SU-DHL-6 (cell line): ENCODE measurements around the gene ADCY10.

ENCODE experiments used
- H2AFZ ChIP-seq: fragments of 200-600 bp; sonication (generic); 2 replicates; pipeline ENCODE4 v1.6.1; 2014; ENCODE audit warnings: low read depth, mild to moderate bottlenecking, moderate library complexity, mixed read lengths, antibody characterized with exemption, low read length; ENCODE audit not compliant: severe bottlenecking
- H3F3A ChIP-seq: fragments of 200-600 bp; shearing (Covaris generic); 2 replicates; pipeline ENCODE4 v1.6.0; 2016; ENCODE audit warnings: antibody characterized with exemption, mild to moderate bottlenecking; ENCODE audit not compliant: insufficient read depth
- H3K27ac ChIP-seq: fragments of 200-600 bp; sonication (generic); 2 replicates; pipeline ENCODE4 v1.5.1; 2016; ENCODE audit warnings: low read depth, mild to moderate bottlenecking, low read length, moderate library complexity, mixed read lengths
- H3K27me3 ChIP-seq: fragments of 200-600 bp; sonication (generic), shearing (Covaris generic); 2 replicates; pipeline ENCODE4 v1.6.0; 2014; ENCODE audit warnings: mild to moderate bottlenecking, low read length
- H3K36me3 ChIP-seq: fragments of 200-600 bp; sonication (generic); 2 replicates; pipeline ENCODE4 v1.6.1; 2014; ENCODE audit warnings: mild to moderate bottlenecking, low read length, mixed read lengths
- H3K4me2 ChIP-seq: fragments of 300-600, 200-600 bp; shearing (Covaris generic), sonication (generic); 2 replicates; pipeline ENCODE4 v1.6.0; 2014; ENCODE audit warnings: low read length, low read depth, mild to moderate bottlenecking; ENCODE audit not compliant: poor library complexity, severe bottlenecking
- H3K4me3 ChIP-seq: fragments of 200-600 bp; sonication (generic); 2 replicates; pipeline ENCODE4 v1.5.1; 2014; ENCODE audit warnings: antibody characterized with exemption, low read length, mild to moderate bottlenecking, mixed read lengths; ENCODE audit not compliant: insufficient read depth, poor library complexity, severe bottlenecking
- H3K79me2 ChIP-seq: fragments of 200-600 bp; sonication (generic); 2 replicates; pipeline ENCODE4 v1.6.1; 2014; ENCODE audit warnings: mild to moderate bottlenecking, low read length, moderate library complexity; ENCODE audit not compliant: insufficient read depth
- H3K9ac ChIP-seq: fragments of 200-600 bp; sonication (generic); 2 replicates; pipeline ENCODE4 v1.7.0; 2014; ENCODE audit warnings: mild to moderate bottlenecking, low read length
- H3K9me2 ChIP-seq: fragments of 200-600 bp; sonication (generic); replicated peaks from 2 replicates; pipeline ENCODE4 v1.6.1; 2014; ENCODE audit warnings: low read length; ENCODE audit not compliant: insufficient read depth
- H3K9me3 ChIP-seq: fragments of 200-600 bp; sonication (generic); 2 replicates; pipeline ENCODE4 v1.6.1; 2014; ENCODE audit warnings: low read length, mixed read lengths; ENCODE audit not compliant: insufficient read depth
- H4K20me1 ChIP-seq: fragments of 200-600 bp; sonication (generic); 2 replicates; pipeline ENCODE4 v1.6.1; 2014; ENCODE audit warnings: low read depth, mild to moderate bottlenecking, antibody characterized with exemption, low read length, moderate library complexity, mixed read lengths
- CTCF ChIP-seq: fragments of 200-600 bp; sonication (generic); IDR thresholded peaks from one replicate; pipeline ENCODE4 v1.5.1; 2017; ENCODE audit warnings: antibody characterized with exemption, mild to moderate bottlenecking, low read length, moderate library complexity; ENCODE audit not compliant: insufficient read depth, poor library complexity, severe bottlenecking
- EZH2phosphoT487 ChIP-seq: fragments of 200-600 bp; sonication (generic), shearing (Covaris generic); conservative IDR thresholded peaks from 2 replicates; pipeline ENCODE4 v1.6.1; 2018; ENCODE audit warnings: mild to moderate bottlenecking, antibody characterized with exemption, low read length, moderate library complexity, mixed read lengths

The ADCY10 gene

GRCh38 chr1:167943541-167943940, 29.6 kb upstream of the ADCY10 start:
- H3K27me3 ChIP-seq, result no peaks in the 10 kb centered on the region
- H3K4me3 ChIP-seq, result no peak overlapping the region
- H3K9me3 ChIP-seq, result no peaks in the 10 kb centered on the region
- no peak overlapping the region for H3K27ac ChIP-seq
- H3F3A ChIP-seq, result no peaks in the 10 kb centered on the region
- no peak overlapping the region for H3K4me2 ChIP-seq
- no peak for TF ChIP-seq EZH2phosphoT487
- no peak for TF ChIP-seq CTCF
- no peak overlapping the region for H3K9ac ChIP-seq
- H2AFZ ChIP-seq, result no peak overlapping the region
- H3K36me3 ChIP-seq, result no peaks in the 10 kb centered on the region
- H4K20me1 ChIP-seq, result peaks cover 33% of the 10 kb centered on the region
- H3K9me2 ChIP-seq, result no peaks in the 10 kb centered on the region
- H3K79me2 ChIP-seq, result peaks cover 92% of the 10 kb centered on the region

- TF ChIP-seq CTCF (no peak), EZH2phosphoT487 (no peak)
- no peak overlapping the region for H3K4me2 ChIP-seq
Observed at GRCh38 chr1:167940264-167940663, 26.3 kb upstream of the ADCY10 start.

GRCh38 chr1:167938080-167938636, 24.2 kb upstream of the ADCY10 start:
- no peaks in the 10 kb centered on the region for H3K27me3 ChIP-seq
- peak overlapping the region; percentile 78 for H3K9ac ChIP-seq
- no peaks in the 10 kb centered on the region for H3K9me3 ChIP-seq
- peaks cover 78% of the 10 kb centered on the region for H3K79me2 ChIP-seq
- H3K4me2 ChIP-seq, result peak overlapping the region; percentile 99
- no peaks in the 10 kb centered on the region for H3K9me2 ChIP-seq
- peak overlapping the region; percentile 71 for H3K4me3 ChIP-seq
- no peaks in the 10 kb centered on the region for H3K36me3 ChIP-seq
- H4K20me1 ChIP-seq, result peaks cover 13% of the 10 kb centered on the region
- TF ChIP-seq EZH2phosphoT487, result no peak
- no peak for TF ChIP-seq CTCF
- H3F3A ChIP-seq, result no peaks in the 10 kb centered on the region
- H3K27ac ChIP-seq, result peak overlapping the region; percentile 89
- no peak overlapping the region for H2AFZ ChIP-seq

More at GRCh38 chr1:167940264-167940663, 26.3 kb upstream of the ADCY10 start:
- Histone ChIP-seq H3K9me2 (no peaks in the 10 kb centered on the region), H2AFZ (no peak overlapping the region), H3F3A (no peaks in the 10 kb centered on the region), H3K79me2 (peaks cover 81% of the 10 kb centered on the region), H3K4me3 (no peak overlapping the region), H3K36me3 (no peaks in the 10 kb centered on the region), H3K9ac (no peak overlapping the region), H3K27ac (no peak overlapping the region), H3K9me3 (no peaks in the 10 kb centered on the region), H3K27me3 (no peaks in the 10 kb centered on the region), H4K20me1 (peaks cover 22% of the 10 kb centered on the region)

GRCh38 chr1:167937709-167938010, 23.7 kb upstream of the ADCY10 start:
- Histone ChIP-seq H3F3A (no peaks in the 10 kb centered on the region), H3K9me3 (no peaks in the 10 kb centered on the region), H3K27ac (peak overlapping the region; percentile 89), H3K4me2 (peak overlapping the region; percentile 99), H3K36me3 (no peaks in the 10 kb centered on the region), H3K4me3 (peak overlapping the region; percentile 71), H3K9ac (peak overlapping the region; percentile 78), H3K79me2 (peaks cover 79% of the 10 kb centered on the region), H2AFZ (peak overlapping the region; percentile 69), H3K27me3 (no peaks in the 10 kb centered on the region), H3K9me2 (no peaks in the 10 kb centered on the region), H4K20me1 (peaks cover 13% of the 10 kb centered on the region)
- TF ChIP-seq EZH2phosphoT487 (no peak), CTCF (no peak)
